K562 (cell line): ENCODE measurements around the gene KCNJ14. TPM values are rescaled to one million over a fixed set of nuclear protein-coding genes. Genes with fewer than 3 reads are reported as not detected.
A peak's percentile ranks its signal among the peaks of the same experiment; 100 is the strongest.

Experiments used
- CEBPB ChIP-seq: fragments of 450-650 bp; IDR thresholded peaks from 2 replicates; pipeline ENCODE4 v1.6.1; 2016; ENCODE audit warnings: missing genetic modification characterization, missing compliant biosample characterization
- DACH1 ChIP-seq: fragments of 450-650 bp; IDR thresholded peaks from 2 replicates; pipeline ENCODE4 v1.6.1; 2018; ENCODE audit not compliant: partially characterized antibody
- MTA1 ChIP-seq: fragments of 450-650 bp; IDR thresholded peaks from 2 replicates; pipeline ENCODE4 v1.6.1; 2017; ENCODE audit warnings: borderline replicate concordance
- NR2C1 ChIP-seq, 2 experiments: fragments of 450-650 bp; IDR thresholded peaks; 2 replicates each; pipeline ENCODE4 v1.6.1; 2017; ENCODE audit warnings: mild to moderate bottlenecking in 2 of 2, antibody characterized with exemption in 1 of 2, inconsistent platforms in 1 of 2, missing compliant biosample characterization in 1 of 2, missing genetic modification characterization in 1 of 2
- RBM25 ChIP-seq: fragments of 200-400 bp; formaldehyde crosslinking; IDR thresholded peaks from 2 replicates; pipeline ENCODE4 v1.6.1; 2018; ENCODE audit warnings: low read length, low read depth, moderate library complexity; ENCODE audit not compliant: severe bottlenecking
- SRSF1 ChIP-seq: fragments of 200-400 bp; formaldehyde crosslinking; IDR thresholded peaks from 2 replicates; pipeline ENCODE4 v1.6.1; 2017; ENCODE audit warnings: mild to moderate bottlenecking, low read depth, low read length, moderate library complexity
- TAF15 ChIP-seq: fragments of 200-400 bp; formaldehyde crosslinking; IDR thresholded peaks from 2 replicates; pipeline ENCODE4 v1.6.1; 2017; ENCODE audit warnings: mild to moderate bottlenecking, low read depth, low read length, moderate library complexity
- THRAP3 ChIP-seq: fragments of 450-650 bp; IDR thresholded peaks from 2 replicates; pipeline ENCODE4 v1.6.1; 2016; ENCODE audit warnings: mild to moderate bottlenecking, inconsistent platforms, borderline replicate concordance
- YY1 ChIP-seq, 3 experiments: IDR thresholded peaks; 2 replicates each; pipeline ENCODE4 v1.6.1; 2011; ENCODE audit warnings: low read length in 2 of 3, mild to moderate bottlenecking in 2 of 3, moderate library complexity in 2 of 3, borderline replicate concordance in 1 of 3, control low read depth in 1 of 3, low read depth in 1 of 3; ENCODE audit not compliant: insufficient read depth in 3 of 3, insufficient replicate concordance in 2 of 3, control insufficient read depth in 1 of 3, insufficient read length in 1 of 3; ENCODE audit errors: extremely low read depth in 1 of 3
- ZNF347 ChIP-seq: fragments of 450-650 bp; formaldehyde crosslinking; IDR thresholded peaks from 2 replicates; pipeline ENCODE4 v1.4.0; 2020; ENCODE audit warnings: low read depth, mild to moderate bottlenecking, moderate library complexity
- polyA plus RNA-seq, 8 experiments: library from polyadenylated mRNA; depleted of rRNA in 4 of 8; stranded (reverse) in 5 of 8; unstranded in 3 of 8; fragments of >200 nt; fragmentation: Nextera tagmentation in 2 of 8; fragmentation: Illumina TruSeq in 1 of 8; extraction: Ambion mirVana in 2 of 8; extraction: Trizol in 1 of 8; gene quantifications; 2 replicates each; pipeline versions ENCODE4 v1.2.1 to v1.2.3, GENCODE V29; 2011 to 2014; ENCODE audit warnings: inconsistent platforms in 1 of 8, missing spikeins in 1 of 8
- total RNA-seq, 7 experiments: library from RNA; depleted of rRNA in 6 of 7; stranded (reverse); fragments of >200 nt in 6 of 7; fragmentation: Illumina TruSeq in 2 of 7; extraction: Trizol in 2 of 7; gene quantifications; 2 replicates each; pipeline versions ENCODE4 v1.2.1 to v1.2.3, GENCODE V29; 2011 to 2021; ENCODE audit warnings: low replicate concordance in 1 of 7
- TF ChIP-seq, protein P1 (sequence below): IDR thresholded peaks from 2 replicates; pipeline ENCODE4 v1.6.1; 2011; ENCODE audit not compliant: insufficient read length; ENCODE audit errors: extremely low read depth
- TF ChIP-seq, protein P2 (sequence below): fragments of 250-450 bp; sonication (Bioruptor Pico); IDR thresholded peaks from 2 replicates; pipeline ENCODE4 v1.9.0; 2021; ENCODE audit warnings: mild to moderate bottlenecking, inconsistent platforms
- TF ChIP-seq, protein P3 (sequence below): fragments of 450-650 bp; formaldehyde crosslinking; IDR thresholded peaks from 2 replicates; pipeline ENCODE4 v1.4.0; 2020; ENCODE audit warnings: mild to moderate bottlenecking, moderate library complexity
- TF ChIP-seq, protein P4 (sequence below): fragments of 250-450 bp; sonication (Bioruptor Pico); IDR thresholded peaks from 2 replicates; pipeline ENCODE4 v1.5.0; 2021; ENCODE audit warnings: mild to moderate bottlenecking, borderline replicate concordance
- TF ChIP-seq, protein P5 (sequence below), 2 experiments: fragments of 450-650 bp in 1 of 2; sonication (generic) in 1 of 2; formaldehyde crosslinking; conservative IDR thresholded peaks; 2 replicates each; pipeline versions ENCODE4 v1.4.0 to v1.8.1; 2020 to 2022; ENCODE audit warnings: mild to moderate bottlenecking in 1 of 2, missing genetic modification reagents in 1 of 2

Gene KCNJ14
- total and polyA plus RNA-seq, 9 of the 15 experiments (the other 6 are each of a cell fraction or from before 2014, with no cell fraction given) = 0.15 to 1.6 (median 0.49) TPM

DNA sequence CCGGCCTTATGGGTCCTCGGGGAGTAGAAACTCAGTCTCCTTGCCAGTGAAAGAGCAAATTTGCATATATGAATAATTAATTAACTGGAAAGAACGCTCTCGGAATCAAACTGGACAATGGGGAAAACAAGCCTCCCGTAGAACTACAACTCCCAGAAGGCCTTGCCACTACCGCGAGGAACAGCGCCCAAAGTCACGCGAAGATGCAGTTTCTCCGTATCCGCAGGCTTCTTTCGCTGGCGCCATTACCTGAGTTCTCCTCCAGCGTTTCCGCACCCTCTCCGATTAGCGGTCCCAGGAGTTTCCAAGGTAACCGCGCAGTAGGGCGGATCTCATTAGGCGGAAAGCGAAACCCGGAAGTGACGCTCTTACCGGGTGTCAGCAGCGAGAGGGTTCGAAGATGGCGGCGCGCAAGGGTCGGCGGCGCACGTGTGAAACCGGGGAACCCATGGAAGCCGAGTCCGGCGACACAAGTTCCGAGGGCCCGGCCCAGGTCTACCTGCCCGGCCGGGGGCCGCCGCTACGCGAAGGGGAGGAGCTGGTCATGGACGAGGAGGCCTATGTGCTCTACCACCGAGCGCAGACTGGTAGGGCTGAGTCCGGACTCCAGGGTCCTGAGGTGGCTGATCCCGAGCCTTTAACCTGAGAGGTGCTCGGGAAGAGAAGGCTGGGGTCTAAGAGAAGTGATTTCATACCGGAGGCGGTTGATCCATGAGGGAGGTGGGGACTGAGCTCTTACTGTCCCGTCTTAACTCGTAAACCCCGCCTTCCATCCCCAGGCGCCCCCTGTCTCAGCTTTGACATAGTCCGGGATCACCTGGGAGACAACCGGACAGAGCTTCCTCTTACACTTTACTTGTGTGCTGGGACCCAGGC lies 9.5 kb upstream of the KCNJ14 start, which contains the start of gene GRWD1 (continued):
- peak; percentile 70; the same call in 1 of the 2 replicates for TF ChIP-seq SRSF1
- TF ChIP-seq, protein P1, sequence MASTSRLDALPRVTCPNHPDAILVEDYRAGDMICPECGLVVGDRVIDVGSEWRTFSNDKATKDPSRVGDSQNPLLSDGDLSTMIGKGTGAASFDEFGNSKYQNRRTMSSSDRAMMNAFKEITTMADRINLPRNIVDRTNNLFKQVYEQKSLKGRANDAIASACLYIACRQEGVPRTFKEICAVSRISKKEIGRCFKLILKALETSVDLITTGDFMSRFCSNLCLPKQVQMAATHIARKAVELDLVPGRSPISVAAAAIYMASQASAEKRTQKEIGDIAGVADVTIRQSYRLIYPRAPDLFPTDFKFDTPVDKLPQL = no peak
- TF ChIP-seq, protein P2, sequence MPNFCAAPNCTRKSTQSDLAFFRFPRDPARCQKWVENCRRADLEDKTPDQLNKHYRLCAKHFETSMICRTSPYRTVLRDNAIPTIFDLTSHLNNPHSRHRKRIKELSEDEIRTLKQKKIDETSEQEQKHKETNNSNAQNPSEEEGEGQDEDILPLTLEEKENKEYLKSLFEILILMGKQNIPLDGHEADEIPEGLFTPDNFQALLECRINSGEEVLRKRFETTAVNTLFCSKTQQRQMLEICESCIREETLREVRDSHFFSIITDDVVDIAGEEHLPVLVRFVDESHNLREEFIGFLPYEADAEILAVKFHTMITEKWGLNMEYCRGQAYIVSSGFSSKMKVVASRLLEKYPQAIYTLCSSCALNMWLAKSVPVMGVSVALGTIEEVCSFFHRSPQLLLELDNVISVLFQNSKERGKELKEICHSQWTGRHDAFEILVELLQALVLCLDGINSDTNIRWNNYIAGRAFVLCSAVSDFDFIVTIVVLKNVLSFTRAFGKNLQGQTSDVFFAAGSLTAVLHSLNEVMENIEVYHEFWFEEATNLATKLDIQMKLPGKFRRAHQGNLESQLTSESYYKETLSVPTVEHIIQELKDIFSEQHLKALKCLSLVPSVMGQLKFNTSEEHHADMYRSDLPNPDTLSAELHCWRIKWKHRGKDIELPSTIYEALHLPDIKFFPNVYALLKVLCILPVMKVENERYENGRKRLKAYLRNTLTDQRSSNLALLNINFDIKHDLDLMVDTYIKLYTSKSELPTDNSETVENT (CRISPR knock-in tag) = peak; percentile 15; the same call in 1 of the 2 replicates
- TF ChIP-seq, protein P3, sequence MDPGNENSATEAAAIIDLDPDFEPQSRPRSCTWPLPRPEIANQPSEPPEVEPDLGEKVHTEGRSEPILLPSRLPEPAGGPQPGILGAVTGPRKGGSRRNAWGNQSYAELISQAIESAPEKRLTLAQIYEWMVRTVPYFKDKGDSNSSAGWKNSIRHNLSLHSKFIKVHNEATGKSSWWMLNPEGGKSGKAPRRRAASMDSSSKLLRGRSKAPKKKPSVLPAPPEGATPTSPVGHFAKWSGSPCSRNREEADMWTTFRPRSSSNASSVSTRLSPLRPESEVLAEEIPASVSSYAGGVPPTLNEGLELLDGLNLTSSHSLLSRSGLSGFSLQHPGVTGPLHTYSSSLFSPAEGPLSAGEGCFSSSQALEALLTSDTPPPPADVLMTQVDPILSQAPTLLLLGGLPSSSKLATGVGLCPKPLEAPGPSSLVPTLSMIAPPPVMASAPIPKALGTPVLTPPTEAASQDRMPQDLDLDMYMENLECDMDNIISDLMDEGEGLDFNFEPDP (CRISPR knock-in tag) = no peak
- TF ChIP-seq THRAP3 = 0 out of 2 replicates have a peak, but pooled peaks have one; percentile 60
- TF ChIP-seq, protein P4, sequence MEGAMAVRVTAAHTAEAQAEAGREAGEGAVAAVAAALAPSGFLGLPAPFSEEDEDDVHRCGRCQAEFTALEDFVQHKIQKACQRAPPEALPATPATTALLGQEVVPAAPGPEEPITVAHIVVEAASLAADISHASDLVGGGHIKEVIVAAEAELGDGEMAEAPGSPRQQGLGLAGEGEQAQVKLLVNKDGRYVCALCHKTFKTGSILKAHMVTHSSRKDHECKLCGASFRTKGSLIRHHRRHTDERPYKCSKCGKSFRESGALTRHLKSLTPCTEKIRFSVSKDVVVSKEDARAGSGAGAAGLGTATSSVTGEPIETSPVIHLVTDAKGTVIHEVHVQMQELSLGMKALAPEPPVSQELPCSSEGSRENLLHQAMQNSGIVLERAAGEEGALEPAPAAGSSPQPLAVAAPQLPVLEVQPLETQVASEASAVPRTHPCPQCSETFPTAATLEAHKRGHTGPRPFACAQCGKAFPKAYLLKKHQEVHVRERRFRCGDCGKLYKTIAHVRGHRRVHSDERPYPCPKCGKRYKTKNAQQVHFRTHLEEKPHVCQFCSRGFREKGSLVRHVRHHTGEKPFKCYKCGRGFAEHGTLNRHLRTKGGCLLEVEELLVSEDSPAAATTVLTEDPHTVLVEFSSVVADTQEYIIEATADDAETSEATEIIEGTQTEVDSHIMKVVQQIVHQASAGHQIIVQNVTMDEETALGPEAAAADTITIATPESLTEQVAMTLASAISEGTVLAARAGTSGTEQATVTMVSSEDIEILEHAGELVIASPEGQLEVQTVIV (CRISPR knock-in tag) = no peak
- TF ChIP-seq DACH1 = no peak
- TF ChIP-seq, protein P5, sequence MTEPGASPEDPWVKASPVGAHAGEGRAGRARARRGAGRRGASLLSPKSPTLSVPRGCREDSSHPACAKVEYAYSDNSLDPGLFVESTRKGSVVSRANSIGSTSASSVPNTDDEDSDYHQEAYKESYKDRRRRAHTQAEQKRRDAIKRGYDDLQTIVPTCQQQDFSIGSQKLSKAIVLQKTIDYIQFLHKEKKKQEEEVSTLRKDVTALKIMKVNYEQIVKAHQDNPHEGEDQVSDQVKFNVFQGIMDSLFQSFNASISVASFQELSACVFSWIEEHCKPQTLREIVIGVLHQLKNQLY (CRISPR knock-in tag; conservative IDR thresholded peaks at IDR 0.05) = 0 out of 4 replicates have a peak, but pooled peaks of 1 of the 2 experiments have one; percentile 42
- peak; percentile 79 for TF ChIP-seq RBM25
- peak; percentile 73 for TF ChIP-seq NR2C1 (IDR thresholded peaks at IDR 0.05)
- TF ChIP-seq NR2C1 (tag; IDR thresholded peaks at IDR 0.05) = peak; percentile 57; the same call in 1 of the 2 replicates
- 0 out of 2 replicates have a peak, but pooled peaks have one; percentile 4 for TF ChIP-seq CEBPB (tag)
- peak; percentile 92 to 97 (median 97) for TF ChIP-seq YY1 (IDR thresholded peaks at IDR 0.05; ENCODE audit: borderline replicate concordance in 1 of 3, control insufficient read depth in 1 of 3, extremely low read depth in 1 of 3, insufficient read depth in 3 of 3, insufficient read length in 1 of 3, insufficient replicate concordance in 2 of 3, low read depth in 1 of 3, low read length in 2 of 3)
- no peak for TF ChIP-seq ZNF347 (CRISPR knock-in tag)
- TF ChIP-seq TAF15 = no peak
- peak; percentile 92 for TF ChIP-seq MTA1
